GM19438 (cell line): ENCODE data around the gene ATP10D.
"Not testable (repeated sequence)": the region's sequence is repeated elsewhere in the genome, so short reads cannot be mapped to it uniquely, and the experiment has no call there.

Experiments
- ATAC-seq: cut with Tn5 transposase; IDR thresholded peaks from one replicate; pipeline ENCODE4 v1.9.1; 2021; ENCODE audit warnings: low read depth; ENCODE audit not compliant: unreplicated experiment

Gene ATP10D

GRCh38 chr4:47533689-47534347 is 48.7 kb downstream of the ATP10D start:
- ATAC-seq = no peak

DNA sequence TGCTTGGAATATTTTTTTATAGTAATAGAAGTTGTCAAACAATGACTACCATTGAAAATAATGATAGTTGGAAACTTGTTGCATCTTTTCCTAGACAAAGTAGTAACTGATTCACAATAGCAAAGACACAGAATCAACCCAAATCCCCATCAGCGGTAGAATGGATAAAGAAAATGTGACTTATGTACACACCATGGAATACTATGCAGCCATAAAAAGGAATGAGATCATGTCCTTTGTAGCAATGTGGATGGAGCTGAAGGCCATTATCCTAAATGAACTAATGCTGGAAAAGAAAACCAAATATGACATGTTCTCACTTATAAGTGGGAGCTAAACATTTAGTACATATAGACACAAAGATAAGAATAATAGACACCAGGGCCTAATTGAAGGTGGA is 49.7 kb downstream of the ATP10D start:
- no peak for ATAC-seq

DNA sequence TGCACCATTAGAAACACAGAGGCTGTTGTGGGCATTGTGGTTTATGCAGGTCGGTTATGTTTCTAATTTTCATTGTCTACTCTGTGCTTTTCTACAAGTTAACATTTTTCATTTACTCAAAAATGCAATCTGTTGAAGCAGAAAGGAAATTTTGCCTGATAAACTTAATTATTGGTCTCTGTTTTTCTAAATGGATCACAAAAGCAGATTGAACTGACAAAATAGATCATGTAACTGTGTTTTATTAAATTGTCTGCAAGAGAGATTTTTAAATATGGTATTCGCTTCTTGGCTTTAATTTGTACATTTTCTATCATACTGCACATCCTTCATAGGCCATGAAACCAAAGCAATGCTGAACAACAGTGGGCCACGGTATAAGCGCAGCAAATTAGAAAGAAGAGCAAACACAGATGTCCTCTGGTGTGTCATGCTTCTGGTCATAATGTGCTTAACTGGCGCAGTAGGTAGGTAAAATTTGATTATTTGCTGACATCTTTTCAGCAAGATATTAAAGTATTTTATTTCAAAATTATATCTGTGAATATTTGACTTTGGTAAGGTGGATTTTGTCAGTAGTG is 50.6 kb downstream of the ATP10D start:
- ATAC-seq = no peak

DNA sequence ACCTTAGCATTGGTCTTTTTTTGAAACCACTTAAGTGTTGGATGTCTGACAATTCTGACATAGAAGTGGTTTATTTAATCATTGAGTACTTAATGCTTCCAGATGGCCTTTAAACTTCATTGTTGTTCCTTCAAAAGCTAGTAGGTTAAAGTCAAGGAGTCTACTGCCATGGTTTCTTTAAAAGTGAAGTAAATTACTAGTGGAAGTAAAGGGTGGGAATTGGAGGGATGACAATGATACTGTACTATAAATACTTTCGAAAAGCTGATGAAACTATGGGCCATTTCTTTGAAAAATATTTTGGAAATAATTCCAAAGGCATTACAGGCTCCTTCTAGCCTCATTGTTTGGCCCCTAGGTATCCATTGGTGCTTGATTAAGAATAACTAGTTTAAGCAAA is 51.9 kb downstream of the ATP10D start:
- no peak for ATAC-seq

DNA sequence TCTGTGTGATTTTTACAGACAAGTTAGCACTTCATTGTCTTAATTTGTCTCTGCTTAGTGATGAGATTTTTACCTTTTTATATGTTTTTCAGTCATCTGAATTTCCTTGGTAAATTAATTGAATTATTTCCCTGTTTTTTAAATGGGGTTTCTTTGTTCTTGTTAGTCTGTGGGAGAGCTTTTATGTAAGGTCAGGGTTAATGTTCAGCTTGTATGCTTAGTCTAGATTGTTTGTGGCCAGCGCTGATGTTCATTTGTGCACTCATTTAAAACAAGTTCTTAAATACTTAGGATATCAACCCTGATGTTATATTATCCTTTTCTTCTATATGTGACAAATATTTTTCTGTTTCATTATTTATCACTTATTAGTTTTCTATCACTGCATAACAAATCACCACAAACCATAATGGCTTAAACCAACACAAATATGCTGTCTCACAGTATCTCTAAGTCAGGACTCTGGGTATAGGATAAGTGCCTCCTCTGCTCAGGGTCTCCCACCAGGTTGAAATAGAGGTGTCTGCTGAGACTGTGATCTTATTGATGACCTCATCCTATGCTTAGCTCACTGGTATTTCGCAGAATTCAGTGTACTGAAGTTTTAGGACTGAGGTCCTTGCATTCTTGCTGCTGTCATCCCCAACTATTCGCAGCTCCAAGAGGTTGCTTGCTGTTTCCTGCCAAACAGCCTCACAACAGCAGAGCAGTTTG is 53.2 kb downstream of the ATP10D start:
- ATAC-seq = no peak

- ATAC-seq = no peak
Measured at GRCh38 chr4:47538825-47539154, 53.7 kb downstream of the ATP10D start.

DNA sequence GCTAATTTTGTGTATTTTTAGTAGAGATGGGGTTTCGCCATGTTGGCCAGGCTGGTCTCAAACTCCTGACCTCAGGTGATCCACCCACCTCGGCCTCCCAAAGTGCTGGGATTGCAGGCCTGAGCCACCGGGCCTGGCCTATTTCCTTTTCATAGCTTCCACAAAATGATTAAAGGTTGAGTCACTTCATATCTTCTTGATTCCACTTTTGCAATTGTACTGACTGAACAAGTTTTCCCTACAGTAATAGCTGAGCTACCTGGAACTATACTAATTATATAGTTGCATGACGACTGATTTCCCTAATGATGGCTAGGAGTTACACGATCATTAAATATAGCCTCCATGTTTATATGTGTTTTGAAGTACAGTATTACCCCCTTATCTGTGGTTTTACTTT is 57.6 kb downstream of the ATP10D start:
- ATAC-seq = not testable (repeated sequence)

DNA sequence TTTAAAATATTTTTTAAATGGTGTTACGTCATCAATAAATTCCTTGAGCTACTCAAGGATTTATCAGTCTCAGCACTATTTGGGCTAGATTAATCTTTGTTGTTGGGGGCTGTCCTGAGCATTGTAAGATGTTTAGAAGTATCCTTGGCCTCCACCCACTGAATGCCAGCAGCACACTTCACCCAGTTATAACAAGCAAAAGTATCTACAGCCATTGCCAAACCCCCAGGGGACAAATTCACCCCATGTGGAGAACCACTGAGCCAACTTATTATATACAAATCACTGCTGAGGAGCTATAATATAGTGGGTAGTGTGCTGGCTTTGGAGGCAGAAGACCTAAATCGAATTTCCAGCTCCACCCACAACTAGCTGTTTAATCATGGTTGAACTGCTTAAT is 58.3 kb downstream of the ATP10D start:
- ATAC-seq = no peak

DNA sequence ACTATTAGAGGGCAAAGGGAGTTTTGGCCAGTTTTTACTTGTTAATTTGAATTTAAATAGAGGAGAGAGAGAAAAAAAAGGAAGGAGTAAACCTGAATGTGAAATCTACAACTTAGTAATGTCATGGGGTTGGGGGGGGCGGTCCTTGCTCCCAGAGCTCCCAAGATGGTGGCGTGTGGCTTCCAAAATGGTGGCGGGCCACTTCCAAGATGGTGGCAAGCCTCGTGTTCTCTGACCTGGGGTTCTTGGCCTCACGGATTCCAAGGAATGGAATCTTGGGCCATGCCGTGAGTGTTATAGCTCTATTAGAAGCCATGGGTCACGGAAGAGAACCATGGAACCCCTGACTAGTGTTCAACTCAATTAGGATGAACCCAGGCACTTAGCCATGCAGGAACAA is 65.3 kb downstream of the ATP10D start:
- ATAC-seq = not testable (repeated sequence)

DNA sequence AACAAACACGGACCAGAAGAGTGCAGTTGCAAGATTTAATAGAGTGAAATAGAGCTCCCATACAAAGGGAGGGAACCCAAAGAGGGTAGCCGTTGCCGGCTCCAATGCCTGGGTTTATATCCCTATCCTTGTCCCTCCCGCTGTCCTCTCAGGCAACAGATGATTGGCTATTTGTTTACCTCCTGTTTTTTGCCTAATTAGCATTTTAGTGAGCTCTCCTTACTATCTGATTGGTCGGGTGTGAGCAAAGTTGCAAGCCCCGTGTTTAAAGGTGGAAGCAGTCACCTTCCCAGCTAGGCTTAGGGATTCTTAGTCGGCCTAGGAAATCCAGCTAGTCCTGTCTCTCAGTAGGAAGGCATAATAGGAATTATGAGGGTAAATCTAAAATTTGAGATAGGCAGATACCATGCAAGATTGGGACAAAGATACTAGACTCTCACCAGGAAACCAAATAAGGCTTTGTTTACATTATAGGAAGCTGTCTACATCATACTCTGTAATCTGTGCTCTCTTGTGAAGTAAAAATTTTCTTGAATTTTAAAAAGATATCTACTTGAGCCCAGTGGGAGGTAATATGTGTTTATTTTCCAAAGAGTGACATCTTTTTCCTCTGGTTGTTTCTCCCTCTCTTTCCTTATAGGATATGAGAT is 65.9 kb downstream of the ATP10D start:
- ATAC-seq = no peak

GRCh38 chr4:47551682-47552081 is 66.6 kb downstream of the ATP10D start:
- no peak for ATAC-seq

- no peak for ATAC-seq
Measured at GRCh38 chr4:47553329-47554125, 68.5 kb downstream of the ATP10D start.

DNA sequence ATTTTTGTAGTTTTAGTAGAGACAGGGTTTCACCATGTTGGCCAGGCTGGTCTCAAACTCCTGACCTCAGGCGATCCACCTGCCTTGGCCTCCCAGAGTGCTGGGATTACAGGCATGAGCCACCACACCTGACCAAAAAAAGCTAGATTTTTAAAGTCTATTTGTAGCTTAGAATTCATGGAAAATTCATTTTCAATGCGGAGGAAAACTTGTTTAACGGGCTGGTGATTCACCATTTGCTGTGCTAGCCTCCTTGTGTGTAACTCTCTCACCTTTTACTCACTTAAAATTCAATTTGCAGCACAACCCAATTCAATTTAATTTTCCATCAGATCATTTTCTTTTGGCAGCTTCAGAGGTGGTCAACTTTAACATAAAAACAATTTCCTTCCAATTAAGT is 70.8 kb downstream of the ATP10D start:
- not testable (repeated sequence) for ATAC-seq

DNA sequence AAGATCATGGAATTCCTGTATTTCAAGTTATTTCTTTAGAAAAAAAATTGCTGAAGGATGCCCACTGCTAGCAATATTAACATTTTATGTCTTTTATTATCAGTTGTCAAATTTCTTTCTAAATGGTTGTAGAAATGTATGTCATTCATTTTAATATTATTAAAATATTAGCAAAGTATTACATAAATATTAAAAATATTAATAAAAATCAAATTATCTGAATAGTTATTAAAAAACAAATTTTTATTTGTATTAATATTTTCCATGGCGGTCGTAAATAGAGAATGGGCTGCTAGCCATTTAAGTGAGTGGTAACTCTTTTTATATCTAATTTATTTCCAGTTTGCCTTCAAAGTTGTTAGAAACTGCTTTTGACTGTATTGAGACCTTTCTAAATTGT is 72.2 kb downstream of the ATP10D start:
- no peak for ATAC-seq

GRCh38 chr4:47560682-47561081 is 75.6 kb downstream of the ATP10D start:
- ATAC-seq = no peak

- no peak for ATAC-seq
Measured at GRCh38 chr4:47561331-47561730, 76.3 kb downstream of the ATP10D start.

- ATAC-seq = no peak
Measured at GRCh38 chr4:47562297-47562696, 77.2 kb downstream of the ATP10D start.

- no peak for ATAC-seq
Measured at GRCh38 chr4:47566566-47566965, 81.5 kb downstream of the ATP10D start.

DNA sequence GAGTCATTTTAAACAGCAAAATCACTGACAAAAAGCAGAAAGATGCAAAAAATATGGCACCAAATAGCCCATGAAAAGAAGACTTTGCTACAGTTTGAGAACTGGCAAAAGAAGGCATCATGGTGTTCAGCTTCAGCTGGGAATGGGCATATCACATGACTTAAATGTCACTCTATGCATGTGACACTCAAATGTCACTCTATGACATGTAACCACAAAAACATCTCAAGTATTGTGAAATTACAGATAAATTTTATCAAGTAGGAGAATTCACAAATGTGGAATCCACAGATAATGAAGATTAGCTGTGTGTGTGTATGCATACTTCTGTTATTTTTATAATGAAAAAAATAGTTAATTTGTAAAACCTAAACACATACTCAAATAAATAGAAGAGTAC is 81.9 kb downstream of the ATP10D start:
- no peak for ATAC-seq

- no peak for ATAC-seq
Measured at GRCh38 chr4:47567511-47567910, 82.4 kb downstream of the ATP10D start.

- ATAC-seq = no peak
Measured at GRCh38 chr4:47570816-47571215, 85.7 kb downstream of the ATP10D start.
